ENCODE results near the gene RRAGB.
"Not testable (repeated sequence)": the region's sequence is repeated elsewhere in the genome, so short reads cannot be mapped to it uniquely, and the experiment has no call there.

RRAGB gene

GRCh38 chrX:55717521-55718497, at the start of gene RRAGB:
Gene RRAGB, plus strand, starts transcription at chrX:55717749. Its CDS starts 579 bp downstream, at chrX:55718328.
- DNase-seq, result peak; percentile 94

GRCh38 chrX:55668084-55668483, 49.5 kb upstream of the RRAGB start:
- DNase-seq, result no peak

GRCh38 chrX:55688579-55688978, 29.0 kb upstream of the RRAGB start:
- DNase-seq, result not testable (repeated sequence)

- no peak for DNase-seq
Observed at GRCh38 chrX:55695227-55696018, 22.1 kb upstream of the RRAGB start.

GRCh38 chrX:55697381-55697780, 20.2 kb upstream of the RRAGB start:
- no peak for DNase-seq

GRCh38 chrX:55702671-55703070, 14.9 kb upstream of the RRAGB start:
- no peak for DNase-seq

- not testable (repeated sequence) for DNase-seq
Observed at GRCh38 chrX:55703436-55703835, 14.1 kb upstream of the RRAGB start.

- DNase-seq, result not testable (repeated sequence)
Observed at GRCh38 chrX:55705066-55705465, 12.5 kb upstream of the RRAGB start.

- peak; percentile 3 for DNase-seq
Observed at GRCh38 chrX:55709735-55710134, 7.8 kb upstream of the RRAGB start.

GRCh38 chrX:55710701-55711100, 6.8 kb upstream of the RRAGB start:
- DNase-seq, result no peak

- DNase-seq, result no peak
Observed at GRCh38 chrX:55713631-55714030, 3.9 kb upstream of the RRAGB start.

GRCh38 chrX:55714161-55714560, 3.4 kb upstream of the RRAGB start:
- no peak for DNase-seq

- no peak for DNase-seq
Observed at GRCh38 chrX:55715847-55716246, 1.7 kb upstream of the RRAGB start.

- DNase-seq, result no peak
Observed at GRCh38 chrX:55716937-55717336, 612 bp upstream of the RRAGB start.

GRCh38 chrX:55731826-55732225, 14.3 kb downstream of the RRAGB start:
- no peak for DNase-seq

GRCh38 chrX:55738969-55739368, 21.4 kb downstream of the RRAGB start:
- DNase-seq, result no peak

GRCh38 chrX:55742649-55743048, 25.1 kb downstream of the RRAGB start:
- no peak for DNase-seq

- not testable (repeated sequence) for DNase-seq
Observed at GRCh38 chrX:55748463-55748862, 30.9 kb downstream of the RRAGB start.

- DNase-seq, result no peak
Observed at GRCh38 chrX:55750256-55750655, 32.7 kb downstream of the RRAGB start.

GRCh38 chrX:55754861-55755294, 37.3 kb downstream of the RRAGB start:
- no peak for DNase-seq

GRCh38 chrX:55758033-55758432, 40.5 kb downstream of the RRAGB start:
- no peak for DNase-seq

GRCh38 chrX:55759478-55759877, 41.9 kb downstream of the RRAGB start:
- DNase-seq, result no peak

- no peak for DNase-seq
Observed at GRCh38 chrX:55767100-55767499, 49.6 kb downstream of the RRAGB start.

GRCh38 chrX:55774419-55774818, 56.9 kb downstream of the RRAGB start:
- DNase-seq, result not testable (repeated sequence)

Measured in eye (tissue), 1 donor.